HEK293 (cell line): ENCODE results near the gene SPTLC2.

Source experiments
- ELK4 ChIP-seq: IDR thresholded peaks from 2 replicates; pipeline ENCODE4 v1.6.1; 2011; ENCODE audit warnings: mild to moderate bottlenecking, low read depth, low read length, borderline replicate concordance
- GFI1B ChIP-seq: fragments of 450-650 bp; formaldehyde crosslinking; IDR thresholded peaks from 2 replicates; pipeline ENCODE4 v1.5.1; 2016; ENCODE audit warnings: missing biosample characterization, missing genetic modification characterization
- GLIS1 ChIP-seq: fragments of 450-650 bp; formaldehyde crosslinking; IDR thresholded peaks from 2 replicates; pipeline ENCODE4 v1.5.1; 2016; ENCODE audit warnings: missing biosample characterization, missing genetic modification characterization
- HOXC10 ChIP-seq: sonication (generic); formaldehyde crosslinking; IDR thresholded peaks from 2 replicates; pipeline ENCODE4 v1.8.1; 2023; ENCODE audit warnings: mild to moderate bottlenecking, missing genetic modification reagents
- KLF1 ChIP-seq: fragments of 450-650 bp; formaldehyde crosslinking; IDR thresholded peaks from 2 replicates; pipeline ENCODE4 v1.5.1; 2016; ENCODE audit warnings: missing biosample characterization, missing genetic modification characterization
- KLF9 ChIP-seq: fragments of 450-650 bp; formaldehyde crosslinking; IDR thresholded peaks from 2 replicates; pipeline ENCODE4 v1.5.1; 2016; ENCODE audit warnings: missing biosample characterization, missing genetic modification characterization, low read depth
- OSR2 ChIP-seq: fragments of 450-650 bp; formaldehyde crosslinking; IDR thresholded peaks from 2 replicates; pipeline ENCODE4 v1.5.1; 2016; ENCODE audit warnings: missing biosample characterization, missing genetic modification characterization
- REST ChIP-seq: fragments of 450-650 bp; formaldehyde crosslinking; IDR thresholded peaks from 2 replicates; pipeline ENCODE4 v1.5.1; 2016; ENCODE audit warnings: missing biosample characterization, missing genetic modification characterization
- TSHZ1 ChIP-seq: fragments of 450-650 bp; formaldehyde crosslinking; IDR thresholded peaks from 2 replicates; pipeline ENCODE4 v1.5.1; 2016; ENCODE audit warnings: missing biosample characterization, missing genetic modification characterization, borderline replicate concordance
- WT1 ChIP-seq: fragments of 450-650 bp; formaldehyde crosslinking; IDR thresholded peaks from 2 replicates; pipeline ENCODE4 v1.5.1; 2016; ENCODE audit warnings: missing biosample characterization, missing genetic modification characterization
- YY1 ChIP-seq: fragments of 450-650 bp; formaldehyde crosslinking; IDR thresholded peaks from 2 replicates; pipeline ENCODE4 v1.5.1; 2018; ENCODE audit warnings: missing biosample characterization, missing genetic modification characterization
- YY2 ChIP-seq: fragments of 450-650 bp; formaldehyde crosslinking; IDR thresholded peaks from 2 replicates; pipeline ENCODE4 v1.5.1; 2016; ENCODE audit warnings: missing biosample characterization, missing genetic modification characterization
- ZBTB6 ChIP-seq: fragments of 450-650 bp; formaldehyde crosslinking; IDR thresholded peaks from 2 replicates; pipeline ENCODE4 v1.5.1; 2017; ENCODE audit warnings: missing biosample characterization, missing genetic modification characterization
- ZBTB8A ChIP-seq: fragments of 450-650 bp; formaldehyde crosslinking; IDR thresholded peaks from 2 replicates; pipeline ENCODE4 v1.5.1; 2016; ENCODE audit warnings: missing biosample characterization, missing genetic modification characterization
- ZFHX2 ChIP-seq: fragments of 450-650 bp; formaldehyde crosslinking; conservative IDR thresholded peaks from 2 replicates; pipeline ENCODE4 v1.5.1; 2016; ENCODE audit warnings: missing biosample characterization, missing genetic modification characterization
- ZIC2 ChIP-seq: fragments of 450-650 bp; formaldehyde crosslinking; IDR thresholded peaks from 2 replicates; pipeline ENCODE4 v1.5.1; 2016; ENCODE audit warnings: missing biosample characterization, missing genetic modification characterization
- ZNF155 ChIP-seq: fragments of 450-650 bp; formaldehyde crosslinking; IDR thresholded peaks from 2 replicates; pipeline ENCODE4 v1.5.1; 2016; ENCODE audit warnings: missing biosample characterization, missing genetic modification characterization
- ZNF214 ChIP-seq: fragments of 450-650 bp; formaldehyde crosslinking; IDR thresholded peaks from 2 replicates; pipeline ENCODE4 v1.5.1; 2017; ENCODE audit warnings: missing biosample characterization, mild to moderate bottlenecking, missing genetic modification characterization, borderline replicate concordance
- ZNF24 ChIP-seq: fragments of 450-650 bp; formaldehyde crosslinking; IDR thresholded peaks from 2 replicates; pipeline ENCODE4 v1.5.1; 2016; ENCODE audit warnings: missing biosample characterization, missing genetic modification characterization
- ZNF266 ChIP-seq: fragments of 450-650 bp; formaldehyde crosslinking; IDR thresholded peaks from 2 replicates; pipeline ENCODE4 v1.5.1; 2016; ENCODE audit warnings: missing biosample characterization, missing genetic modification characterization, low read depth
- ZNF302 ChIP-seq: fragments of 450-650 bp; formaldehyde crosslinking; IDR thresholded peaks from 2 replicates; pipeline ENCODE4 v1.5.1; 2016; ENCODE audit warnings: missing biosample characterization, missing genetic modification characterization, low read depth
- ZNF529 ChIP-seq: fragments of 450-650 bp; formaldehyde crosslinking; IDR thresholded peaks from 2 replicates; pipeline ENCODE4 v1.5.1; 2017; ENCODE audit warnings: missing genetic modification characterization, missing biosample characterization; ENCODE audit not compliant: insufficient replicate concordance
- ZNF530 ChIP-seq: fragments of 450-650 bp; formaldehyde crosslinking; IDR thresholded peaks from 2 replicates; pipeline ENCODE4 v1.5.1; 2016; ENCODE audit warnings: low read depth, missing biosample characterization, missing genetic modification characterization
- ZNF548 ChIP-seq: fragments of 450-650 bp; formaldehyde crosslinking; IDR thresholded peaks from 2 replicates; pipeline ENCODE4 v1.5.1; 2016; ENCODE audit warnings: missing biosample characterization, missing genetic modification characterization
- ZNF571 ChIP-seq: fragments of 450-650 bp; formaldehyde crosslinking; IDR thresholded peaks from 2 replicates; pipeline ENCODE4 v1.5.0; 2017; ENCODE audit warnings: missing biosample characterization, missing genetic modification characterization
- ZNF626 ChIP-seq: fragments of 450-650 bp; sonication (Bioruptor Pico); formaldehyde crosslinking; IDR thresholded peaks from 2 replicates; pipeline ENCODE4 v1.5.1; 2018; ENCODE audit warnings: missing biosample characterization, missing genetic modification characterization, inconsistent platforms
- ZNF645 ChIP-seq: fragments of 450-650 bp; formaldehyde crosslinking; IDR thresholded peaks from 2 replicates; pipeline ENCODE4; 2016; ENCODE audit warnings: missing biosample characterization, missing genetic modification characterization
- ZNF660 ChIP-seq: fragments of 450-650 bp; IDR thresholded peaks from 2 replicates; pipeline ENCODE4 v1.5.1; 2018; ENCODE audit warnings: missing biosample characterization, mild to moderate bottlenecking, missing genetic modification characterization
- ZNF670 ChIP-seq: fragments of 450-650 bp; formaldehyde crosslinking; IDR thresholded peaks from 2 replicates; pipeline ENCODE4 v1.5.1; 2016; ENCODE audit warnings: missing biosample characterization, missing genetic modification characterization, low read depth
- ZNF747 ChIP-seq: fragments of 450-650 bp; formaldehyde crosslinking; IDR thresholded peaks from 2 replicates; pipeline ENCODE4 v1.5.1; 2016; ENCODE audit warnings: missing biosample characterization, missing genetic modification characterization
- ZNF768 ChIP-seq: fragments of 450-650 bp; formaldehyde crosslinking; IDR thresholded peaks from 2 replicates; pipeline ENCODE4 v1.5.1; 2018; ENCODE audit warnings: missing biosample characterization, mild to moderate bottlenecking, missing genetic modification characterization
- ZNF837 ChIP-seq: fragments of 450-650 bp; formaldehyde crosslinking; IDR thresholded peaks from 2 replicates; pipeline ENCODE4 v1.5.1; 2016; ENCODE audit warnings: missing biosample characterization, missing genetic modification characterization

Gene SPTLC2

GRCh38 chr14:77580964-77581505, 35.4 kb downstream of the SPTLC2 start (continued):
- TF ChIP-seq TSHZ1 (tag by site-specific recombination) (peak; percentile 50; the same call in 1 of the 2 replicates), ZNF626 (tag by site-specific recombination) (no peak), YY1 (tag by site-specific recombination) (no peak), ZNF660 (no peak), ZNF645 (tag by site-specific recombination) (no peak), HOXC10 (no peak), ELK4 (no peak), ZNF529 (tag by site-specific recombination) (no peak), KLF9 (tag by site-specific recombination) (no peak), ZNF670 (tag by site-specific recombination) (no peak), ZNF266 (tag by site-specific recombination) (no peak), ZIC2 (tag by site-specific recombination) (no peak), OSR2 (tag by site-specific recombination) (peak; percentile 82), GFI1B (tag by site-specific recombination) (no peak), ZNF548 (no peak), ZFHX2 (tag by site-specific recombination) (no peak), ZNF530 (tag by site-specific recombination) (no peak), ZBTB8A (tag by site-specific recombination) (peak; percentile 47), YY2 (tag by site-specific recombination) (no peak), GLIS1 (tag by site-specific recombination) (peak; percentile 12; the same call in 1 of the 2 replicates), ZNF155 (tag by site-specific recombination) (no peak), ZNF214 (tag by site-specific recombination) (no peak), ZNF571 (tag by site-specific recombination) (no peak), ZNF768 (tag by site-specific recombination) (no peak), ZNF837 (tag by site-specific recombination) (no peak), ZBTB6 (no peak), ZNF302 (tag by site-specific recombination) (no peak), ZNF24 (tag by site-specific recombination) (no peak), ZNF747 (no peak), REST (no peak), WT1 (tag by site-specific recombination) (0 out of 2 replicates have a peak, but pooled peaks have one; percentile 26), KLF1 (tag by site-specific recombination) (no peak)
